DOHH2 (cell line): Measurements from ENCODE around the gene IRAG1.

Experiments
- EZH2phosphoT487 ChIP-seq: fragments of 200-600 bp; sonication (generic); IDR thresholded peaks from 2 replicates; pipeline ENCODE4 v1.6.1; 2017; ENCODE audit warnings: borderline replicate concordance, mild to moderate bottlenecking, antibody characterized with exemption, low read length, moderate library complexity, mixed read lengths
- TF ChIP-seq, protein P1 (sequence below): fragments of 200-600 bp; sonication (generic); IDR thresholded peaks from one replicate; pipeline ENCODE4 v1.5.1; 2014; ENCODE audit warnings: antibody characterized with exemption, mild to moderate bottlenecking, low read depth, low read length; ENCODE audit not compliant: poor library complexity, severe bottlenecking

- TF ChIP-seq, protein P1, sequence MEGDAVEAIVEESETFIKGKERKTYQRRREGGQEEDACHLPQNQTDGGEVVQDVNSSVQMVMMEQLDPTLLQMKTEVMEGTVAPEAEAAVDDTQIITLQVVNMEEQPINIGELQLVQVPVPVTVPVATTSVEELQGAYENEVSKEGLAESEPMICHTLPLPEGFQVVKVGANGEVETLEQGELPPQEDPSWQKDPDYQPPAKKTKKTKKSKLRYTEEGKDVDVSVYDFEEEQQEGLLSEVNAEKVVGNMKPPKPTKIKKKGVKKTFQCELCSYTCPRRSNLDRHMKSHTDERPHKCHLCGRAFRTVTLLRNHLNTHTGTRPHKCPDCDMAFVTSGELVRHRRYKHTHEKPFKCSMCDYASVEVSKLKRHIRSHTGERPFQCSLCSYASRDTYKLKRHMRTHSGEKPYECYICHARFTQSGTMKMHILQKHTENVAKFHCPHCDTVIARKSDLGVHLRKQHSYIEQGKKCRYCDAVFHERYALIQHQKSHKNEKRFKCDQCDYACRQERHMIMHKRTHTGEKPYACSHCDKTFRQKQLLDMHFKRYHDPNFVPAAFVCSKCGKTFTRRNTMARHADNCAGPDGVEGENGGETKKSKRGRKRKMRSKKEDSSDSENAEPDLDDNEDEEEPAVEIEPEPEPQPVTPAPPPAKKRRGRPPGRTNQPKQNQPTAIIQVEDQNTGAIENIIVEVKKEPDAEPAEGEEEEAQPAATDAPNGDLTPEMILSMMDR, result no peak
- TF ChIP-seq EZH2phosphoT487, result no peak
Observed at GRCh38 chr11:10676919-10677318, 16.6 kb downstream of the IRAG1 start.
